ENCODE results near the gene ELP2. TPM values are rescaled to one million over a fixed set of nuclear protein-coding genes. Genes with fewer than 3 reads are reported as not detected.

Gene ELP2
- polyA plus RNA-seq, 1 donor (not counting 4 experiments of a cell fraction or from before 2014, with no cell fraction given): 74.6 TPM

DNA sequence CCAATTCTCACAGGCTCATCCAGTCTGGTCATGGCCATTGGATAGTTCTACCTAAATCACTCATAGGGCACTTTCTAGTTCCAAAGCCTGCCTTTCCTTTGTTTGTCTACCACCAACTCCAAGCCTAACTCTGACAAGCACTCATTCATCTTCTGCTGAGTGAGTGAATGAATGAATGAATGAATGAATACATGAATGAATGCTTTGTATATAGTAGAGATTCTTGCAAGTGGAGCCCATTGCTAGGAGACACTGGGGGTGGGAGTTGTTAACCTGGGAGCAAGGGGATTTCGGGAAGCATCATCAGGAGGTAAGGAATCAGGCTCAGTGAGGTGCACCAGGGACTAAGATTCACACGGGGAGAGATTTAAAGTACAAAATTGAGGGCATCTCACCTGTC lies 54.3 kb downstream of the ELP2 start:
- Histone ChIP-seq H3K36me3 (ENCODE audit: control insufficient read depth in 2 of 2, extremely low read depth in 1 of 2, insufficient read depth in 2 of 2, low read length in 2 of 2) (no peaks in the 10 kb centered on the region), H3K9me3 (ENCODE audit: control insufficient read depth, low read depth, low read length) (no peaks in the 10 kb centered on the region), H2AFZ (ENCODE audit: control insufficient read depth, low read length) (no peak overlapping the region), H3K27me3 (ENCODE audit: control insufficient read depth, extremely low read depth, insufficient read depth, low read length) (no peaks in the 10 kb centered on the region), H3K9ac (ENCODE audit: control insufficient read depth, extremely low read depth, insufficient read depth, low read length) (no peak overlapping the region), H3K79me2 (ENCODE audit: control insufficient read depth, insufficient read depth, low read length) (no peaks in the 10 kb centered on the region), H3K4me2 (ENCODE audit: control insufficient read depth, extremely low read depth, insufficient read depth, low read depth, low read length) (no peak overlapping the region), H3K4me1 (ENCODE audit: control insufficient read depth, extremely low read depth, insufficient read depth, low read length) (peaks cover 6% of the 10 kb centered on the region), H3K9me1 (ENCODE audit: control insufficient read depth, extremely low read depth, insufficient read depth, low read length) (no peaks in the 10 kb centered on the region), H4K20me1 (ENCODE audit: control insufficient read depth, extremely low read depth, insufficient read depth, low read length) (no peaks in the 10 kb centered on the region), H3K27ac (ENCODE audit: control insufficient read depth, insufficient read depth, low read length) (no peak overlapping the region), H3K4me3 (ENCODE audit: control insufficient read depth in 2 of 3, extremely low read depth in 1 of 3, insufficient read depth in 2 of 3, low read depth in 1 of 3, low read length in 3 of 3) (no peak overlapping the region)
- TF ChIP-seq, protein P1, sequence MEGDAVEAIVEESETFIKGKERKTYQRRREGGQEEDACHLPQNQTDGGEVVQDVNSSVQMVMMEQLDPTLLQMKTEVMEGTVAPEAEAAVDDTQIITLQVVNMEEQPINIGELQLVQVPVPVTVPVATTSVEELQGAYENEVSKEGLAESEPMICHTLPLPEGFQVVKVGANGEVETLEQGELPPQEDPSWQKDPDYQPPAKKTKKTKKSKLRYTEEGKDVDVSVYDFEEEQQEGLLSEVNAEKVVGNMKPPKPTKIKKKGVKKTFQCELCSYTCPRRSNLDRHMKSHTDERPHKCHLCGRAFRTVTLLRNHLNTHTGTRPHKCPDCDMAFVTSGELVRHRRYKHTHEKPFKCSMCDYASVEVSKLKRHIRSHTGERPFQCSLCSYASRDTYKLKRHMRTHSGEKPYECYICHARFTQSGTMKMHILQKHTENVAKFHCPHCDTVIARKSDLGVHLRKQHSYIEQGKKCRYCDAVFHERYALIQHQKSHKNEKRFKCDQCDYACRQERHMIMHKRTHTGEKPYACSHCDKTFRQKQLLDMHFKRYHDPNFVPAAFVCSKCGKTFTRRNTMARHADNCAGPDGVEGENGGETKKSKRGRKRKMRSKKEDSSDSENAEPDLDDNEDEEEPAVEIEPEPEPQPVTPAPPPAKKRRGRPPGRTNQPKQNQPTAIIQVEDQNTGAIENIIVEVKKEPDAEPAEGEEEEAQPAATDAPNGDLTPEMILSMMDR (optimal IDR thresholded peaks at IDR 0.05 in 1 of 3, IDR thresholded peaks at IDR 0.05 in 1 of 3, conservative IDR thresholded peaks at IDR 0.05 in 1 of 3; ENCODE audit: extremely low read depth in 1 of 3, insufficient read depth in 2 of 3, low read length in 3 of 3): no peak
- no peak for TF ChIP-seq EZH2 (IDR thresholded peaks at IDR 0.05; ENCODE audit: low read length)
- dilution Hi-C loops (cut with MboI; ENCODE audit: extremely low pct_ligation_motif_present, low sequenced_read_pairs): no loop called here
- FAIRE-seq (no peak), DNase-seq (ENCODE audit: low read depth, low spot score) (no peak)

DNA sequence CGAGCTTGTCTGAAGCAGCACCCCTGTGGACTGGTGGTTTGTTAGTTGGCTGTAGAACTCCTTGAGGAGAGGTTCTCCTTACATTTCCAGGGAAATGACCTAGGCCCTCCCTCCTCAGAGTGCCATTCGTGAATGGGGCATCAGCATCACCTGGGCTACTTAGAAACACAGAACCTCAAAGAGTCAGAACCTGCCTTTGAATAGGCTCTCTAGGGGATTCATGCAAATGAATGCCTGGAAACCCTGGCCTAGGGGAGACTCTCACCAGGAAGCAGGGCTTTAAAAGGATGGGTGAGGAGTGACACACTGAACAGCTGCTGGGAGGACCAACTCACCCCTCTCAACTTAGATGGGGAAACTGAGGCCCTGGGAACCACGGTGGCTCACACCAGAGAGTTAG lies 55.5 kb downstream of the ELP2 start:
- FAIRE-seq (no peak), DNase-seq (ENCODE audit: low read depth, low spot score) (no peak)
- no peaks in the 10 kb centered on the region for H3K9me1 ChIP-seq (ENCODE audit: control insufficient read depth, extremely low read depth, insufficient read depth, low read length)
- no peaks in the 10 kb centered on the region for H3K27me3 ChIP-seq (ENCODE audit: control insufficient read depth, extremely low read depth, insufficient read depth, low read length)
- H3K4me1 ChIP-seq (ENCODE audit: control insufficient read depth, extremely low read depth, insufficient read depth, low read length): peaks cover 6% of the 10 kb centered on the region
- dilution Hi-C loops (cut with MboI; ENCODE audit: extremely low pct_ligation_motif_present, low sequenced_read_pairs): no loop called here
- no peak for TF ChIP-seq EZH2 (IDR thresholded peaks at IDR 0.05; ENCODE audit: low read length)
- TF ChIP-seq, protein P1 (optimal IDR thresholded peaks at IDR 0.05 in 1 of 3, IDR thresholded peaks at IDR 0.05 in 1 of 3, conservative IDR thresholded peaks at IDR 0.05 in 1 of 3; ENCODE audit: extremely low read depth in 1 of 3, insufficient read depth in 2 of 3, low read length in 3 of 3): no peak
- H3K9me3 ChIP-seq (ENCODE audit: control insufficient read depth, low read depth, low read length): no peaks in the 10 kb centered on the region
- no peaks in the 10 kb centered on the region for H4K20me1 ChIP-seq (ENCODE audit: control insufficient read depth, extremely low read depth, insufficient read depth, low read length)
- no peak overlapping the region for H3K27ac ChIP-seq (ENCODE audit: control insufficient read depth, insufficient read depth, low read length)
- H3K4me2 ChIP-seq (ENCODE audit: control insufficient read depth, extremely low read depth, insufficient read depth, low read depth, low read length): no peak overlapping the region
- no peaks in the 10 kb centered on the region for H3K79me2 ChIP-seq (ENCODE audit: control insufficient read depth, insufficient read depth, low read length)
- no peak overlapping the region for H2AFZ ChIP-seq (ENCODE audit: control insufficient read depth, low read length)
- H3K4me3 ChIP-seq (ENCODE audit: control insufficient read depth in 2 of 3, extremely low read depth in 1 of 3, insufficient read depth in 2 of 3, low read depth in 1 of 3, low read length in 3 of 3): no peak overlapping the region
- H3K9ac ChIP-seq (ENCODE audit: control insufficient read depth, extremely low read depth, insufficient read depth, low read length): no peak overlapping the region
- no peaks in the 10 kb centered on the region for H3K36me3 ChIP-seq (ENCODE audit: control insufficient read depth in 2 of 2, extremely low read depth in 1 of 2, insufficient read depth in 2 of 2, low read length in 2 of 2)
